IPS-18a (cell line): ENCODE results near the gene CAMK1D.
"Not testable (repeated sequence)": the region's sequence is repeated elsewhere in the genome, so short reads cannot be mapped to it uniquely, and the experiment has no call there.

Experiments
- H3K27ac ChIP-seq: one replicate; pipeline ENCODE4 v1.5.1; 2013; ENCODE audit warnings: low read length
- H3K27me3 ChIP-seq: one replicate; pipeline ENCODE4 v1.6.1; 2013; ENCODE audit warnings: mild to moderate bottlenecking, low read length; ENCODE audit not compliant: control insufficient read depth, insufficient read depth
- H3K36me3 ChIP-seq: one replicate; pipeline ENCODE4 v1.6.1; 2013; ENCODE audit warnings: low read depth, low read length; ENCODE audit not compliant: control insufficient read depth
- H3K4me1 ChIP-seq: one replicate; pipeline ENCODE4 v1.6.1; 2013; ENCODE audit warnings: low read depth, low read length; ENCODE audit not compliant: control insufficient read depth
- H3K4me3 ChIP-seq: one replicate; pipeline ENCODE4 v1.5.1; 2013; ENCODE audit warnings: low read length
- H3K9ac ChIP-seq: one replicate; pipeline ENCODE4 v1.6.1; 2013; ENCODE audit warnings: mild to moderate bottlenecking, low read length, moderate library complexity
- H3K9me3 ChIP-seq: one replicate; pipeline ENCODE4 v1.6.1; 2013; ENCODE audit warnings: low read depth, low read length; ENCODE audit not compliant: control insufficient read depth

Gene CAMK1D

GRCh38 chr10:12847361-12847975, 498.1 kb downstream of the CAMK1D start:
- H3K27me3 ChIP-seq = no peaks in the 10 kb centered on the region
- no peaks in the 10 kb centered on the region for H3K4me1 ChIP-seq
- H3K9me3 ChIP-seq = no peaks in the 10 kb centered on the region
- no peak overlapping the region for H3K4me3 ChIP-seq
- H3K36me3 ChIP-seq = no peaks in the 10 kb centered on the region
- no peak overlapping the region for H3K27ac ChIP-seq
- H3K9ac ChIP-seq = no peak overlapping the region

DNA sequence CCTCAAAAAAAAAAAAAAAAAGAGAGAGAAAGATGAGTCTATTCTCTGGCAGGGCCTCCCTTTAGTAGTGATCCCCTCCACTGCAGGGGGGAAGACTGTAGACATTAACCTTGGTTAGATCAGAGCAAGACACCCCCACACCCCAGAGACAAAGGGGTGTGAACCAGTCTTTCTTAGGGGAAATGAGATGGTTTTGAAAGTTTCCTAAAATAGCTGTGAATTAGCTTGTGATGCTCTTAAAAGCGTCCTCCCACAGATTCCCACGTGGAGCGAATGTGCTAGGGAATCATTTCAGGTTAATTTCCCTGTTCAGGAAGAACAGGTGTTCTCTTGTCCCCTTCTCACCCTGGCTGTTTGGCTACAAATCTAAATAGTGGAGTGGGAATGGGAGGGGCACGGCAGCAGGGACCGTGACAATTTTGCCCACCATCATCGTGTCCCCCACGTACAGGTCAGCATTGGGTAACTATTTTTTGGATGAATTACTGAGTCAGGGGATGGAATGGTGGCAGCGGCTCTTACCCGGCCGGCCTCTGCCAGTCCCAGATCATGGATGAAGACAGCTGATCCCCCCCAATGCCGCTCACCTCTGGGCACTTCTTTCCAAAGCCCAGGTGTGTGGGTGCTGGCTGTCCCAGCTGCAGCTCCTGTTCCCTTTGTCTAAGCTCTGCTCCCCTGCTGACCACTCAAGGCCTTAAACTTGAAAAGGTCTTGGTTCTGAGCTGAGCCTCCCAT, 499.3 kb downstream of the CAMK1D start:
- no peak overlapping the region for H3K4me3 ChIP-seq
- no peak overlapping the region for H3K9ac ChIP-seq
- no peaks in the 10 kb centered on the region for H3K36me3 ChIP-seq
- H3K4me1 ChIP-seq = no peaks in the 10 kb centered on the region
- H3K9me3 ChIP-seq = no peaks in the 10 kb centered on the region
- H3K27me3 ChIP-seq = no peaks in the 10 kb centered on the region
- H3K27ac ChIP-seq = no peak overlapping the region

DNA sequence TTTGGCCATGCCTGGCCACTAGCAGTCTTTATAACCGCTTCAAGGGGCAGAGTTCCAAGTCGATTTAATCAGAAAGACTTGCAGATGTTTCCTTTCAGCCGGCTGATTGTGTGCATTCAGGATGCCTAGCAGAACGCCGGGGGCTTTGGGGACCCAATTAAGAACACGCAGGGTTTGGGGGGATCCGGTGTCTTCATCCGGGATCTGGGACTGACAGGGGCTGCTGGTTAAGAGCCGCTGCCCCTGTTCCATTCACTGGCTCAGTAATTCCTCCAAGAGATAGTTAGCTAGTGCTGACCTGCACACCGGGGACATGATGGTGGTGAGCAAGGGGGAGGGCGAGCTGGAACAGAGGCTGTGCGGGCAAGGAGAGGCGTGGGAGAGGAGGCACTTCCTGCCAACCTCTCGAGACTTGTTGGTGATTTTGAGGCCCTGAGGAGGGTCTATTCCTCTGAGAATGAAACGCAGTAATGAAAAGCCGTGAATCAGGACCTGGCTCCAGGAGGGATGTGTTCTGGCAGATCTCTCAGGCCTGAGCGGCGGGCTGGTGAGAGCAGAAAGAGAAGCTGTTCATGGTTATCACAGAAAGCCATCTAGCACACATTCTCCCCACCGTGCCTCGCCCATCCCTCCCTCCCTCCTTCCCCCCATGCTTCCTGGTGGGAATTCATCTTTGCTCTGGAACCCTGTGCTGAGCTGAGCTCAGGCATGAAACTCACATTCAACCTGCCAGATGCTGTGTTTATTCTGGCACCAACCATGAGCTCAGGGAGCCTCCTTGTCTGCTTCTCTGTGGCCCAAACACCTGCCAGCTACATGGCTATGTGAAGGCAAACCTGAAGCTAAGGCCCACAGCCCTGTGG, 500.2 kb downstream of the CAMK1D start:
- no peak overlapping the region for H3K27ac ChIP-seq
- H3K4me1 ChIP-seq = no peaks in the 10 kb centered on the region
- H3K27me3 ChIP-seq = no peaks in the 10 kb centered on the region
- H3K9ac ChIP-seq = no peak overlapping the region
- H3K9me3 ChIP-seq = no peaks in the 10 kb centered on the region
- H3K36me3 ChIP-seq = no peaks in the 10 kb centered on the region
- no peak overlapping the region for H3K4me3 ChIP-seq

DNA sequence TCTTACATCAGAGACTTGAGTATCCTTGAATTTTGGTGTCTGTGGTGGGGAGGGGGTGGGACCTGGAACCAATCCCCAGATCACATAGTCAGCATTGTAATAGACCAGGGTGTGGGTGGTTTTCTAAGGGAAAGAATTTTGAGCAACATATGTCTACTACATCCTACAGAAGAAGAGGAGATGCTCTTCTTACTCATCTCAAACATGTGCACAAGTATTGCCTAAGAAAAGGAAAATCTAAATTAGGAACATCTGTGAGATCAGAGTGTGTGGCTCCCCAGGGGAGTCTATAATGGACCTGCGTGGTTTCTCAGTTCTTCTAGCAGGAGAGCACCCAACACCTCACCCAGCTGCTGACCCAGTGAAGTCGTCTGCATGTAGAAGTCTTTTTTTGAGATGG, 503.3 kb downstream of the CAMK1D start:
- H3K27me3 ChIP-seq = no peaks in the 10 kb centered on the region
- no peak overlapping the region for H3K9ac ChIP-seq
- H3K4me1 ChIP-seq = no peaks in the 10 kb centered on the region
- no peaks in the 10 kb centered on the region for H3K36me3 ChIP-seq
- H3K27ac ChIP-seq = no peak overlapping the region
- H3K9me3 ChIP-seq = no peaks in the 10 kb centered on the region
- H3K4me3 ChIP-seq = no peak overlapping the region

- H3K27ac ChIP-seq = no peak overlapping the region
- H3K36me3 ChIP-seq = no peaks in the 10 kb centered on the region
- no peak overlapping the region for H3K9ac ChIP-seq
- H3K27me3 ChIP-seq = no peaks in the 10 kb centered on the region
- no peak overlapping the region for H3K4me3 ChIP-seq
- no peaks in the 10 kb centered on the region for H3K4me1 ChIP-seq
- H3K9me3 ChIP-seq = no peaks in the 10 kb centered on the region
Measured at GRCh38 chr10:12854988-12855387, 505.6 kb downstream of the CAMK1D start.

DNA sequence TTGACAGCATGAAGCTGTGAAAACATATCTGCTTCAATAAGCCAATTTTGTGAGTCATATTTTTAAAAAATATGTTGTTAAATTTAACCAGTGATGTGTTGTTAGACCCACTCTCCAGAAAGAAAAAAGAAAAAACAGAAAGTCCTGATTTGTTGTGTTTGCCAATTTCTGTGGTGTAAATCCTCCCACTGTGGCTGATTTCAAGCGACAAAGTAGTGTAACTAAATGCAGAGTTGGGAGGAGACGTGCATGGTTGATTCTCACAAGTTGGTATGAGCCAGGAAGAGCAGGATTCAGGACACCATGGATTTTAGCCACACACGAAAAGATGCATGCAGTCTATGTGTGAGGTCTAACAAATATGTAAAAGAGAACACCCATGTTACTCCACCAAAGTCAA, 513.1 kb downstream of the CAMK1D start:
- Histone ChIP-seq H3K9ac (no peak overlapping the region), H3K27me3 (no peaks in the 10 kb centered on the region), H3K27ac (no peak overlapping the region), H3K4me3 (no peak overlapping the region), H3K9me3 (no peaks in the 10 kb centered on the region), H3K36me3 (no peaks in the 10 kb centered on the region), H3K4me1 (no peaks in the 10 kb centered on the region)

- not testable (repeated sequence) for H3K9me3 ChIP-seq, H3K4me3 ChIP-seq, H3K27ac ChIP-seq, H3K36me3 ChIP-seq, H3K9ac ChIP-seq, H3K4me1 ChIP-seq, H3K27me3 ChIP-seq
Measured at GRCh38 chr10:12865515-12865914, 516.2 kb downstream of the CAMK1D start.

- H3K4me1 ChIP-seq = no peaks in the 10 kb centered on the region
- H3K27me3 ChIP-seq = no peaks in the 10 kb centered on the region
- H3K27ac ChIP-seq = no peak overlapping the region
- H3K36me3 ChIP-seq = no peaks in the 10 kb centered on the region
- no peak overlapping the region for H3K9ac ChIP-seq
- H3K9me3 ChIP-seq = no peaks in the 10 kb centered on the region
- no peak overlapping the region for H3K4me3 ChIP-seq
Measured at GRCh38 chr10:12868229-12868628, 518.9 kb downstream of the CAMK1D start.

- Histone ChIP-seq H3K27me3 (no peaks in the 10 kb centered on the region), H3K36me3 (no peaks in the 10 kb centered on the region), H3K4me1 (no peaks in the 10 kb centered on the region), H3K9ac (no peak overlapping the region), H3K9me3 (no peaks in the 10 kb centered on the region), H3K27ac (no peak overlapping the region), H3K4me3 (no peak overlapping the region)
Measured at GRCh38 chr10:12869427-12869826, 520.1 kb downstream of the CAMK1D start.

DNA sequence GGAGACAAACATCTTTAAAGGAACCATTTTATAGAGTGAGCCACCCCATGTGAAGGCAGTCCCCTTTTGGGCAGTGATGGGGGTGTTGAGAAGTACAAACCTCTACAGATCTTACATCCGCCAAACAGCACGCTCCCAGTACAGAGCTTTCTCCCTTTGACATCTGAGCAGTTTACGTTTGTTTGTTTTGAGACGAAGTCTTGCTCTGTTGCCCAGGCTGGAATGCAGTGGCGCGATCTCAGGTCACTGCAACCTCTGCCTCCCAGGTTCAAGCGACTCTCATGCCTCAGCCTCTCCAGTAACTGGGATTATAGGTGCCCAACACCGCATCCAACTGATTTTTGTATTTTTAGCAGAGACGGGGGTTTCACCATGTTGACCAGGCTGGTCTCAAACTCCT, 523.2 kb downstream of the CAMK1D start:
- Histone ChIP-seq H3K9me3 (no peaks in the 10 kb centered on the region), H3K36me3 (no peaks in the 10 kb centered on the region), H3K4me1 (no peaks in the 10 kb centered on the region), H3K27me3 (no peaks in the 10 kb centered on the region), H3K27ac (no peak overlapping the region), H3K4me3 (no peak overlapping the region), H3K9ac (no peak overlapping the region)

- H3K4me1 ChIP-seq = no peaks in the 10 kb centered on the region
- no peaks in the 10 kb centered on the region for H3K9me3 ChIP-seq
- H3K27me3 ChIP-seq = no peaks in the 10 kb centered on the region
- no peak overlapping the region for H3K9ac ChIP-seq
- H3K27ac ChIP-seq = no peak overlapping the region
- H3K36me3 ChIP-seq = no peaks in the 10 kb centered on the region
- no peak overlapping the region for H3K4me3 ChIP-seq
Measured at GRCh38 chr10:12873172-12873571, 523.8 kb downstream of the CAMK1D start.
